H1 (cell line): Measurements from ENCODE around the gene BSDC1. TPM values are rescaled to one million over a fixed set of nuclear protein-coding genes. Genes with fewer than 3 reads are reported as not detected.

ENCODE experiments used
- CHD7 ChIP-seq: fragments of 300-600 bp; sonication (generic); IDR thresholded peaks from 2 replicates; pipeline ENCODE4 v1.7.1; 2012; ENCODE audit warnings: low read length, moderate library complexity, mild to moderate bottlenecking, inconsistent platforms; ENCODE audit not compliant: insufficient replicate concordance
- EGR1 ChIP-seq: IDR thresholded peaks from 2 replicates; pipeline ENCODE4 v1.6.1; 2011; ENCODE audit warnings: low read depth, low read length, borderline replicate concordance
- HDAC6 ChIP-seq: IDR thresholded peaks from one replicate; pipeline ENCODE4 v1.7.1; 2012; ENCODE audit warnings: low read depth, mild to moderate bottlenecking, inconsistent platforms, low read length, moderate library complexity
- KDM5A ChIP-seq: fragments of 200-600 bp; IDR thresholded peaks from 2 replicates; pipeline ENCODE4 v1.7.1; 2012; ENCODE audit warnings: mild to moderate bottlenecking, low read length, inconsistent platforms, mixed read lengths
- POLR2AphosphoS5 ChIP-seq: IDR thresholded peaks from 2 replicates; pipeline ENCODE4 v1.6.1; 2011; ENCODE audit warnings: low read depth, low read length
- SIX5 ChIP-seq: IDR thresholded peaks from 2 replicates; pipeline ENCODE4 v1.6.1; 2011; ENCODE audit warnings: mild to moderate bottlenecking, low read depth, low read length
- SP1 ChIP-seq: IDR thresholded peaks from 2 replicates; pipeline ENCODE4 v1.6.1; 2011; ENCODE audit warnings: low read depth, low read length
- TAF1 ChIP-seq: IDR thresholded peaks from 2 replicates; pipeline ENCODE4 v1.6.1; 2011; ENCODE audit warnings: mild to moderate bottlenecking, low read depth, low read length
- polyA plus RNA-seq, 7 experiments: library from polyadenylated mRNA; depleted of rRNA in 3 of 7; stranded (reverse) in 5 of 7; unstranded in 2 of 7; fragments of >200 nt in 5 of 7; fragments of 200-250 nt in 2 of 7; gene quantifications; 1 replicate in 5 of 7; 2 replicates in 1 of 7; 4 replicates in 1 of 7; pipeline versions ENCODE4 v1.2.1 to v1.2.3, GENCODE V29; 2011 to 2013; ENCODE audit warnings: missing spikeins in 2 of 7, mixed read lengths in 2 of 7
- total RNA-seq: library from RNA; stranded (reverse); fragmentation: NEBNext Ultra II Directional; extraction: Animal tissue kit (Norgen Biotek cat#: 25700); gene quantifications from 2 replicates; pipeline ENCODE4 v1.2.1, GENCODE V29; 2021

The BSDC1 gene
- total and polyA plus RNA-seq, 2 of the 8 experiments (the other 6 are each of a cell fraction or from before 2014, with no cell fraction given): 24.8 to 40.7 TPM

DNA sequence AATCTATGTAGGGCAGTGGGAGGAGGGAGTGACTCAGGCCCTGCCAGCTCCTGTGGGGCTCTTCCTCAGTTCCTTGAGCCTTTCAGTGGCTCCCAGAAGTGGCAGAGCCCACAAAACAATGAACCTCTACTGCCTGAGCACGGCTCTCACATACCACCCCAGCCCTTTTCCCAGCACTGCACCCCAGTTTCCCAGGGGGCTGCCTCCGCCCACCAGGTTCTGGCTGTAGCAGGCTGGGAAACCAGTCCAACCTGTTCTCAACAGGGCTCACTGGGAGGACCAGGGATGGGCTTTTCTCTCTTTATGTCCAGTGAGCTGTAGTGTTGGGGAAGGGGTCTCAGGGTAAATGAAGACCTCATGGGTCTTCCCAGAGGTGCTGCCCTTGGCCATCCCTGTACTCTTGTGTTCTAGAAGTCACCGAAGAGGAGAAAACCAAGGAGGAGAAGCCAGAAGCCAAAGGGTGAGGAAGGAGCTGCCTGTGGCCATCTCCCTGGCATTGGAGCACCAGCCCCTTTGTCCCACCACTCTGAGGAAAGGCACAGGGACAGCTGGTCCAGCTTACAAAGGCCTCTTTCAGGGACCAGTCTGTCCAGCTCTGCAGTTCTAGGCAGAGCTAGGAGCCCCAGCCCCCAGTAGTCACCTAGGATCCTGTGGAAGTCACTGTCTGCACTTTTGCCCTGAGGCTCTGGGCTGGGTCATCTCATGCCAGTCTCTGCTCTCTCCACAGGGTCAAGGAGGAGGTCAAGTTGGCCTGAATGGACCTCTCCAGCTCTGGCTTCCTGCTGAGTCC lies 61.8 kb downstream of the BSDC1 start (continued):
- TF ChIP-seq CHD7 (peak; percentile 58), SP1 (0 out of 2 replicates have a peak, but pooled peaks have one; percentile 73), TAF1 (peak; percentile 56), HDAC6 (no peak), SIX5 (no peak), KDM5A (no peak), EGR1 (peak; percentile 37; the same call in 1 of the 2 replicates), POLR2AphosphoS5 (peak; percentile 85; the same call in 1 of the 2 replicates)
